Right lobe of liver (tissue), 6 donors: ENCODE measurements around the gene CD4. TPM values are rescaled to one million over a fixed set of nuclear protein-coding genes. Genes with fewer than 3 reads are reported as not detected.

Experiments
- ATAC-seq, 4 donors: fragments of 200-7000 bp; cut with Tn5 transposase; one replicate each; pipeline ENCODE4 v1.9.1; 2020; ENCODE audit warnings: mild to moderate bottlenecking in 4 of 4, moderate library complexity in 4 of 4
- DNase-seq, 3 donors: peaks; one replicate each; pipeline ENCODE4 v3.0.0-alpha.2; 2020
- H3K27ac ChIP-seq, 3 donors: fragments of 200-600 bp; one replicate each; pipeline ENCODE4 v1.8.0; 2022
- H3K27me3 ChIP-seq, 2 donors: fragments of 200-600 bp; one replicate each; pipeline ENCODE4 v1.8.0; 2022
- H3K36me3 ChIP-seq, 4 donors: fragments of 200-600 bp; sonication (generic) in 1 of 4; one replicate each; pipeline versions ENCODE4 v1.5.1 to v1.8.0; 2017 to 2022; ENCODE audit warnings: control low read depth in 1 of 4
- H3K4me1 ChIP-seq, 4 donors: fragments of 200-600 bp; sonication (generic) in 1 of 4; one replicate each; pipeline versions ENCODE4 v1.5.1 to v1.8.0; 2017 to 2022; ENCODE audit warnings: control low read depth in 1 of 4
- H3K4me3 ChIP-seq, 3 donors: fragments of 200-600 bp; one replicate each; pipeline ENCODE4 v1.8.0; 2022
- H3K9me3 ChIP-seq, 4 donors: fragments of 200-600 bp; sonication (generic) in 1 of 4; one replicate each; pipeline versions ENCODE4 v1.5.1 to v1.8.0; 2017 to 2022; ENCODE audit warnings: control low read depth in 1 of 4
- POLR2A ChIP-seq: fragments of 450-650 bp; IDR thresholded peaks from one replicate; pipeline ENCODE4 v1.6.1; 2017; ENCODE audit warnings: antibody characterized with exemption, mild to moderate bottlenecking
- WGBS: methylation state at CpG from one replicate; pipeline ENCODE4 v1.1.6; 2018; ENCODE audit warnings: low coverage, low lambda C conversion rate; ENCODE audit not compliant: insufficient coverage; ENCODE audit errors: missing lambda C conversion rate; 5-methylcytosine and 5-hydroxymethylcytosine counted together
- intact Hi-C, 2 donors: fragments of 100-400 bp; cut with DNase I; formaldehyde crosslinking; loops; one replicate each; pipeline versions ENCODE4 v1.11.2 to v1.14.1; 2022
- total RNA-seq, 6 experiments: library from RNA; depleted of rRNA in 2 of 6; stranded (reverse); fragments of >200 nt in 2 of 6; fragmentation: NEBNext Ultra II Directional in 3 of 6; extraction: Animal tissue kit (Norgen Biotek cat#: 25700) in 3 of 6; gene quantifications; one replicate each; pipeline versions ENCODE4 v1.1.0 to v1.2.4, GENCODE V29; 2016 to 2023
- TF ChIP-seq, protein P1 (sequence below), 4 donors: fragments of 200-600 bp in 3 of 4; fragments of 450-650 bp in 1 of 4; IDR thresholded peaks; one replicate each; pipeline versions ENCODE4 v1.5.1 to v1.8.0; 2016 to 2022; ENCODE audit warnings: antibody characterized with exemption in 4 of 4, mild to moderate bottlenecking in 2 of 4
- donor health status: DM: no; HTN: yes; CAD: no.
- donor health status: DM: no; HTN: no; CAD: no.
- donor health status: DM: no; HTN: no; CAD: no.
- donor health status: DM: no; HTN: yes; CAD: no.
- donor health status: DM: no; HTN: yes; CAD: no.

CD4 gene
- total RNA-seq, 6 experiments from 2014 or later, result 10.0 to 41.6 (median 28.1) TPM

DNA sequence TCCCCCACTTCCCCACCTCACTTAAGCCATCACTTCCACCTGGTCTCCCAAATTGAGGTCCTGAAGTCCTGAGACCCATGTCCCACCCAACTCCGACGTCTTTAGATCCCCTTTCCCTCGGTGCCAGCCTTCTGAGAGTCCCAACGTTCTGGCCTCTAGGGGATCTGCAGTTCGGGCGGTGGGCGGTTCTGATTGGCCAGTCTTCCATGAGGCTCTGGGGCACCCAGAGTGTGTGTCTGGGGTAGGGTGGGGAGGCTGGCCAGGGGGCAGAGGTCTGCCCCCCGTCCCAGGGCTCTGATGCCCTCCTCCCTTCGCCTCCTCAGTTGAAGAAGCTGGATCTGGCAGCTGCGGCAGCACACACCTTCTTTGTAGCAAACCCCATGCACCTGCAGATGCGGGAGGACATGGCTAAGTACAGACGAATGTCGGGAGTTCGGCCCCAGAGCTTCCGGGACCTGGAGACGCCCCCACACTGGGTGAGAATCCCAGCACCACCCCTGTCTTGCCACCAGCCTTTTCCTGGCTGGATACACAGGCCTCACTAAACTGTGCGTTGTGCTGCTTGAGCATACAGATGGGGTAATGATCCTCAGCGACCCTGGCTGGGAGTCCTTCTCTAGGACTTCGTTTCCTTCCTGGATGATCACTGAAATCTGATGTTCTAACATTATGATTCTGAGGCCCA is 40.4 kb downstream of the CD4 start:
- Histone ChIP-seq H3K4me1 (peaks cover 0 to 5% (median 0%) of the 10 kb centered on the region in 4 donors), H3K27me3 (no peaks in the 10 kb centered on the region), H3K4me3 (peak overlapping the region in 2 of 3 donors; percentile 51 to 58), H3K9me3 (no peaks in the 10 kb centered on the region), H3K36me3 (no peaks in the 10 kb centered on the region), H3K27ac (no peak overlapping the region)
- ATAC-seq (no peak), DNase-seq (peak in 1 of 3 donors; percentile 15)
- TF ChIP-seq, protein P1, sequence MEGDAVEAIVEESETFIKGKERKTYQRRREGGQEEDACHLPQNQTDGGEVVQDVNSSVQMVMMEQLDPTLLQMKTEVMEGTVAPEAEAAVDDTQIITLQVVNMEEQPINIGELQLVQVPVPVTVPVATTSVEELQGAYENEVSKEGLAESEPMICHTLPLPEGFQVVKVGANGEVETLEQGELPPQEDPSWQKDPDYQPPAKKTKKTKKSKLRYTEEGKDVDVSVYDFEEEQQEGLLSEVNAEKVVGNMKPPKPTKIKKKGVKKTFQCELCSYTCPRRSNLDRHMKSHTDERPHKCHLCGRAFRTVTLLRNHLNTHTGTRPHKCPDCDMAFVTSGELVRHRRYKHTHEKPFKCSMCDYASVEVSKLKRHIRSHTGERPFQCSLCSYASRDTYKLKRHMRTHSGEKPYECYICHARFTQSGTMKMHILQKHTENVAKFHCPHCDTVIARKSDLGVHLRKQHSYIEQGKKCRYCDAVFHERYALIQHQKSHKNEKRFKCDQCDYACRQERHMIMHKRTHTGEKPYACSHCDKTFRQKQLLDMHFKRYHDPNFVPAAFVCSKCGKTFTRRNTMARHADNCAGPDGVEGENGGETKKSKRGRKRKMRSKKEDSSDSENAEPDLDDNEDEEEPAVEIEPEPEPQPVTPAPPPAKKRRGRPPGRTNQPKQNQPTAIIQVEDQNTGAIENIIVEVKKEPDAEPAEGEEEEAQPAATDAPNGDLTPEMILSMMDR (IDR thresholded peaks at IDR 0.05), result no peak
- no peak for TF ChIP-seq POLR2A
- intact Hi-C loops, result loop anchor here (5.0 to 10.0 kb wide), 2 partner anchors 97 to 205 kb away; no protein-coding TSS in a partner anchor
- 59% methylated on average over 9 of the region's 19 CpGs for WGBS

- peaks cover 0 to 5% (median 0%) of the 10 kb centered on the region in 4 donors for H3K4me1 ChIP-seq
- 58% methylated on average over 7 of the region's 11 CpGs for WGBS
- no peak overlapping the region for H3K4me3 ChIP-seq
- no peak for ATAC-seq
- H3K27ac ChIP-seq, result no peak overlapping the region
- H3K27me3 ChIP-seq, result no peaks in the 10 kb centered on the region
- H3K9me3 ChIP-seq, result no peaks in the 10 kb centered on the region
- TF ChIP-seq POLR2A, result no peak
- TF ChIP-seq, protein P1 (IDR thresholded peaks at IDR 0.05), result no peak
- peak in 1 of 3 donors; percentile 52 for DNase-seq
- intact Hi-C loops, result loop anchor here in 1 of 2 donors (10.0 kb wide), 1 partner anchor 206 kb away; no protein-coding TSS in a partner anchor
- no peaks in the 10 kb centered on the region for H3K36me3 ChIP-seq
Measured at GRCh38 chr12:6830286-6830890, 41.1 kb downstream of the CD4 start.

DNA sequence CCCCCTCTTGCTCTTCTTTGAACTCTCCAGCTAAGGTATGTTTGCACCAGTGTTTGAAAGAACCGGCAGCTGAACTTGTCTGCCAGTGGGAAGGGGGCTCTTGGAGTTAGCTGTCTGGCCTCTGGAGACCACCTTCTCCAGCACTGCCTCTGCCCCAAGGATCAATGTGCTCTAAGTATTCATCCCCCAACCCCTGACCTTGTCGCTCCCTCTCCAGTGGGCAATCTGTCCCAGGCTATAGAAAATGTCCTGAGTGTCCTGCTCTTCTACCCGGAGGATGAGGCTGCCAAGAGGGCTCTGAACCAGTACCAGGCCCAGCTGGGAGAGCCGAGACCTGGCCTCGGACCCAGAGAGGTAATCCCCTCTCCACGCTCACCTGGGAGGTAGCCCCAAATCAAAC is 41.7 kb downstream of the CD4 start:
- DNase-seq, result no peak
- 49% methylated on average over 4 of the region's 6 CpGs for WGBS
- TF ChIP-seq POLR2A, result no peak
- TF ChIP-seq, protein P1 (IDR thresholded peaks at IDR 0.05), result no peak

GRCh38 chr12:6831450-6831995 is 42.2 kb downstream of the CD4 start:
- Histone ChIP-seq H3K4me3 (no peak overlapping the region), H3K4me1 (peaks cover 0 to 5% (median 0%) of the 10 kb centered on the region in 4 donors), H3K27me3 (no peaks in the 10 kb centered on the region), H3K9me3 (no peaks in the 10 kb centered on the region), H3K36me3 (no peaks in the 10 kb centered on the region), H3K27ac (no peak overlapping the region)
- DNase-seq (no peak), ATAC-seq (no peak)
- TF ChIP-seq, protein P1 (IDR thresholded peaks at IDR 0.05), result no peak
- no peak for TF ChIP-seq POLR2A
- intact Hi-C loops, result loop anchor here in 1 of 2 donors (10.0 kb wide), 1 partner anchor 207 kb away; no protein-coding TSS in a partner anchor
- WGBS, result 61% methylated on average over 6 of the region's 12 CpGs

More for the DNA sequence above, 41.7 kb downstream of the CD4 start:
- Histone ChIP-seq H3K4me3 (no peak overlapping the region), H3K36me3 (no peaks in the 10 kb centered on the region), H3K9me3 (no peaks in the 10 kb centered on the region), H3K4me1 (peaks cover 0 to 5% (median 0%) of the 10 kb centered on the region in 4 donors), H3K27me3 (no peaks in the 10 kb centered on the region), H3K27ac (no peak overlapping the region)
- intact Hi-C loops, result loop anchor here in 1 of 2 donors (10.0 kb wide), 1 partner anchor 206 kb away; no protein-coding TSS in a partner anchor
- no peak for ATAC-seq
